Central memory CD4-positive, alpha-beta T cell (primary cell): ENCODE measurements around the gene ARMC5.
"Not testable (repeated sequence)": the region's sequence is repeated elsewhere in the genome, so short reads cannot be mapped to it uniquely, and the experiment has no call there.

ENCODE experiments used
- DNase-seq: peaks from one replicate; pipeline ENCODE4 v3.0.0; 2022

The ARMC5 gene

GRCh38 chr16:31436221-31437045 is 22.9 kb upstream of the ARMC5 start:
- DNase-seq: no peak

- DNase-seq: no peak
Measured at GRCh38 chr16:31438414-31438813, 20.9 kb upstream of the ARMC5 start.

DNA sequence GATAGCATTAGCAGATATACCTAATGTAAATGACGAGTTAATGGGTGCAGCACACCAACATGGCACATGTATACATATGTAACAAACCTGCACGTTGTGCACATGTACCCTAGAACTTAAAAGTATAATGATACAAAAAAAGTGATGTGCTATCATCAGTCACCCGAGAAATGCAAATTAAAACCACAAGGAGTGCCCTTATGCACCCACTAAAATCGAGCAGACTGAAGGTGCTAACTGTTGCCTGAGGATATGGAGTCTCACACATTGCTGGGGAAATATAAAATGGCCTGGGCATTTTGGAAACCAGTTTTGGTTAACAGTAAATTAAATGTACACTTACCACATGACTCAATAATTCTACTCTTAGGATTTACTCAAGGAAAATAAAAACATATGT is 20.3 kb upstream of the ARMC5 start:
- DNase-seq: not testable (repeated sequence)

GRCh38 chr16:31439519-31439918 is 19.8 kb upstream of the ARMC5 start:
- DNase-seq: no peak

GRCh38 chr16:31440516-31441184 is 18.7 kb upstream of the ARMC5 start:
- no peak for DNase-seq

DNA sequence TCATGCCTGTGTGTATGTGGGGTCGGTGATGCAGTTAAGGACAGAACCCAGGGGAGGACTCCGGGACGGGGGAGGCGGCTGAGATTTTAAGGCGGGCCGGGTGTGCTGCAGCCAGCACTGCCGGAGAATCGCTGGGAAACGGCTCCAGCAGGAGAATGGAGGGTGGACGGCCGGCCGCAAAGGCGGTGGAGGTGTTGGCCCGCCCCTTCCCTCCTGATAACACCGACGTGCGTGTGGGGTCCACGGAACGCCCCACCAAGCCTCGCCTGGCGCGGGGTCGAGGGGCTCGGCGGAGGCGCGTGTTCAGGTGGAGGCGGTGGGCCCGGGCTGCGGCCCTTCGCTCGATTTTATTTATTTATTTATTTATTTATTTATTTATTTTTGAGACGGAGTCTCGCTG is 17.3 kb upstream of the ARMC5 start:
- no peak for DNase-seq

GRCh38 chr16:31445931-31446330 is 13.4 kb upstream of the ARMC5 start:
- DNase-seq: not testable (repeated sequence)

- no peak for DNase-seq
Measured at GRCh38 chr16:31451201-31451600, 8.1 kb upstream of the ARMC5 start.

GRCh38 chr16:31451681-31452351 is 7.5 kb upstream of the ARMC5 start:
- DNase-seq: no peak

GRCh38 chr16:31452631-31453106 is 6.6 kb upstream of the ARMC5 start:
- DNase-seq: no peak

DNA sequence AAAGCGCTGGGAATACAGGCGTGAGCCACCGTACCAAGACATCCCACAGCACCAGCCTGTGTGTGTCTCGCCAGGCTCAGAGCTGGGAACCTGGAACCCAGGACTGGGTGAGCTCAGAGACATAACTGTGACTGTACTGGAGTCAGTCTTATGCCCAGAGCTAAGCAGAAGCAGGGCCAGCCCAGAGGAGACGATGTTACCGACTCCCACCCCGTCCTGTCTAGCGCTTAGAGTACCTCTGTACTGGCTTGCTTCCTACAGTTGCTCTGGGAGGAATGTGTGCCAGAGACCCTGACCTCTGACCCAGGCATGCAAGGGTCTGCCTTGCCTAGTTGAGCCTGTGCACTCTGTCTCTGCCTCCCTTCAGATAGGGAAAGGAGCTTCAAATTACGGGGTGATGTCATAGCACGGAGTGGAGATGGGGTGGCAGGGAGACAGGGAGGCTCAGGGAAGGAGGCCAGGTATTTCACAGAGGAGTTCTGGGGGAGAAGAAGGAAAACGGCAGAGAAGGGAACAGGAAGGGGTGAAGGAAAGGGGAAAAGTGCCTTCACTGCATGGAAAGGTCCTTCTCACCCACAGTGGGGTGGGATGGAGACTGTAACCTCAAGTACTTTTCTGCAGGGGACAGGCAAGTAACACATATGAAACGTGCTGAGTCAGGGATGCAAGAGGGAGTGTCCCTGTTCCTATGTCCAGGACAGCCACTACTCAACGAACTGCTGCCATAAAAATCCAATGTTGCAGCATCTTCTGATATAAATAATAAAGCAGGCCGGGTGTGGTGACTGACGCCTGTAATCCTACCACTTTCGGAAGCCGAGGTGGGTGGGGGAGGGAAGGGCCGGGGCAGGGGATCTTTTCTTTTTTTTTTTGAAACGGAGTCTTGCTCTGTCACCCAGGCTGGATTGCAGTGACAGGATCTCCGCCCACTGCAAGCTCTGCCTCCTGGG is 5.8 kb upstream of the ARMC5 start:
- DNase-seq: no peak

GRCh38 chr16:31455601-31456314 is 3.5 kb upstream of the ARMC5 start:
- no peak for DNase-seq

DNA sequence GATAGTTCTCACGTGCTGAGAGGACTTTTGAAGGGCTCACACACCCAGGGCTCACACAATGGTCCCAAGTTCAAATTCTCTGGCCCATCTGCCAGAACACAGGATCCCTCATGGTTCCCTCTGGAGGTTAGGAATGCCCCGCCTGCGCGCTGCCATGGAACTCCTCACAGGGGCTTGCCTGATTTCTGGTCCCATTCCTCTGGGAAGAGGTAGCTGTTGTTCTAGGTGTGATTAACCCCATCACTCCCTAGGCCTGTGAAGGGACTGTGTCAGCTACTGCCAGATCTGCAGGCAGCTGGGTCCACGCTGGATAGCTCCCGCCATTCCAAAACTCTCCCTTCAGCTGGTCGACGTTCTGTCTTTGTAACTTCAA is 2.3 kb upstream of the ARMC5 start:
- DNase-seq: no peak

- DNase-seq: peak; percentile 56
Measured at GRCh38 chr16:31458073-31458843, 1.0 kb upstream of the ARMC5 start.

DNA sequence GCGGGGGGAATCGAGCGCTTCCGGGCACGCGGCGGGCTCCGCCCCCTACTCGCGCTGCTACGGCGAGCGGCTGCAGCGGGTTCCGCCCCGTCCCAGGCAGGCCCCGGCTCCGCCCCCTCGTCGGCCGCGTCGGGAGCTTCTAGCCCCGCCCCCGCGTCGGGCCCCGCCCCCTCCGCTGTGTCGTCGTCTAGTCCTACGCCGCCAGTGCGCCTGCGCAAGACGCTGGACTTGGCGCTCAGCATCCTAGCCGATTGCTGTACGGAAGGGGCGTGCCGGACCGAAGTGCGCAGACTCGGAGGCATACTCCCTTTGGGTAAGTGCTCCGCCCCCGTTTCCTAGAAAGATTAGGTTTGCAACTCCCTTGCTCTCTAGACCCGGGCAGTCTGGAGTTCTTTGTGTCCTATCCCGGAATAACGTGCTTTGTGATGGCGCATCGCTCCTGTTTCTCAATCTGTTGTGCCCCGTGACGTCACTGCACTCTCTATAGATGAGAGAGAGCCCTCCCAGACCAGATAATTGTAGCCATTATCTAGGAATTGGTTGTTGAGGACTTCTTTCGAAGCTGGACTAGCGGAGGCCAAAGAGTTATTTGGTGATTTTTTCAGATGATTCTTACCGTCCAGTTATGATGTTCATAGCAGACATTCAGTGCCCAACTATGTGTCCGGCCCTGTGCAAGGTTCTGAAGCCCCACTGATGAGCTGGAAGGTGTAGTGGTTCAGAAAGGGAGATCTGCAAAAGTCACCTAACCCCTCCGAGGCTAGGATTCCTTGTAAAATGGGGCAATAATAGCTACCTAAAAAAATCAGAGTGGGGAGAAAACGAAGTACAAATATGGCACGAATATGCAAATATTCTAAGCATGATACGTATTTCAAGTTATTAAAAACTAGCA is 633 bp downstream of the ARMC5 start:
- DNase-seq: peak; percentile 99

DNA sequence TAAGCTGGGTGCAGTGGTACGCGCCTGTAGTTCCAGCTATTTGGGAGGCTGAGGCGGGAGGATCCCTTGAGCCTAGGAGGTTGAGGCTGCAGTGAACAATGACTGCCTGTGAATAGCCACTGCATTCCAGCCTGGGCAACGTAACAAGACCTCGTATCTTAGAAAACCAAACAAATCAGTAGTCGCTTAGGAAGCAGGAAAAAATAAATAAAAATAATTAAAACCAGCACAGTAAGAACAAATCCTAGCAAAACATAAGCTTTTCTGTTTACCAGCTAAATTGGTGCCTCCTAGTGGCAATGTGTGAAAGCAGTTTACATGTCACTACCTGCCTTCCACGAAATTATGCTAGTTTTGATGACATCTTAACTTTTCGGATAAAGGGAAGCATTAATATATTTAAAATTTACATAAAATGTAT is 1.3 kb downstream of the ARMC5 start:
- DNase-seq: peak; percentile 38

- DNase-seq: no peak
Measured at GRCh38 chr16:31461201-31461920, 2.1 kb downstream of the ARMC5 start.

GRCh38 chr16:31461921-31462804 is 2.9 kb downstream of the ARMC5 start:
- DNase-seq: no peak
